ENCODE measurements around the gene NUDT9.

- TF ChIP-seq JUN (CRISPR knock-in tag; IDR thresholded peaks at IDR 0.05), result no peak
- TF ChIP-seq, protein P1, sequence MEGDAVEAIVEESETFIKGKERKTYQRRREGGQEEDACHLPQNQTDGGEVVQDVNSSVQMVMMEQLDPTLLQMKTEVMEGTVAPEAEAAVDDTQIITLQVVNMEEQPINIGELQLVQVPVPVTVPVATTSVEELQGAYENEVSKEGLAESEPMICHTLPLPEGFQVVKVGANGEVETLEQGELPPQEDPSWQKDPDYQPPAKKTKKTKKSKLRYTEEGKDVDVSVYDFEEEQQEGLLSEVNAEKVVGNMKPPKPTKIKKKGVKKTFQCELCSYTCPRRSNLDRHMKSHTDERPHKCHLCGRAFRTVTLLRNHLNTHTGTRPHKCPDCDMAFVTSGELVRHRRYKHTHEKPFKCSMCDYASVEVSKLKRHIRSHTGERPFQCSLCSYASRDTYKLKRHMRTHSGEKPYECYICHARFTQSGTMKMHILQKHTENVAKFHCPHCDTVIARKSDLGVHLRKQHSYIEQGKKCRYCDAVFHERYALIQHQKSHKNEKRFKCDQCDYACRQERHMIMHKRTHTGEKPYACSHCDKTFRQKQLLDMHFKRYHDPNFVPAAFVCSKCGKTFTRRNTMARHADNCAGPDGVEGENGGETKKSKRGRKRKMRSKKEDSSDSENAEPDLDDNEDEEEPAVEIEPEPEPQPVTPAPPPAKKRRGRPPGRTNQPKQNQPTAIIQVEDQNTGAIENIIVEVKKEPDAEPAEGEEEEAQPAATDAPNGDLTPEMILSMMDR (IDR thresholded peaks at IDR 0.05), result no peak
Observed at GRCh38 chr4:87388901-87389300, 33.5 kb upstream of the NUDT9 start.

All from WTC11 (cell line).